CD4-positive, alpha-beta T cell (primary cell): ENCODE data around the gene ZKSCAN3. TPM values are rescaled to one million over a fixed set of nuclear protein-coding genes. Genes with fewer than 3 reads are reported as not detected.

Experiments
- ATAC-seq: fragments of 200-7000 bp; cut with Tn5 transposase; one replicate; pipeline ENCODE4 v1.10.0; 2022; ENCODE audit warnings: mild to moderate bottlenecking; ENCODE audit not compliant: poor library complexity
- CTCF ChIA-PET: fragments of 350-600 bp; sonication (Branson Sonifier 250); formaldehyde crosslinking; loops from one replicate; lab custom pipeline; 2021; ENCODE audit warnings: antibody characterized with exemption, inconsistent platforms; lab: Charles Lee
- POLR2A ChIA-PET: fragments of 350-600 bp; sonication (Branson Sonifier 250); formaldehyde crosslinking; loops from one replicate; lab custom pipeline; 2021; ENCODE audit warnings: antibody characterized with exemption, inconsistent platforms; lab: Charles Lee
- DNase-seq, 14 experiments: peaks; one replicate each; pipeline ENCODE4 v3.0.0-alpha.2; 2013 to 2020; ENCODE audit warnings: mixed read lengths in 2 of 14
- H3K27ac ChIP-seq, 2 donors: one replicate each; pipeline versions ENCODE4 v1.5.1 to v1.7.0; 2013; ENCODE audit warnings: low read length in 2 of 2, low read depth in 1 of 2, mild to moderate bottlenecking in 1 of 2
- H3K27me3 ChIP-seq, 2 experiments: 1 replicate in 1 of 2; 2 replicates in 1 of 2; pipeline versions ENCODE4 v1.6.1 to v1.7.0; 2013; ENCODE audit warnings: low read length in 2 of 2, control low read depth in 1 of 2, mild to moderate bottlenecking in 1 of 2, moderate library complexity in 1 of 2; ENCODE audit not compliant: insufficient read depth in 2 of 2, control insufficient read depth in 1 of 2
- H3K36me3 ChIP-seq: one replicate; pipeline ENCODE4 v1.6.1; 2013; ENCODE audit warnings: low read length, control low read depth; ENCODE audit not compliant: insufficient read depth
- H3K4me1 ChIP-seq: one replicate; pipeline ENCODE4 v1.6.1; 2013; ENCODE audit warnings: low read length, control low read depth; ENCODE audit not compliant: insufficient read depth
- H3K4me3 ChIP-seq: one replicate; pipeline ENCODE4 v1.5.1; 2013; ENCODE audit warnings: mild to moderate bottlenecking, low read length, moderate library complexity
- H3K9me3 ChIP-seq, 2 experiments: 1 replicate in 1 of 2; 2 replicates in 1 of 2; pipeline versions ENCODE4 v1.6.1 to v1.7.0; 2013; ENCODE audit warnings: low read length in 2 of 2, mild to moderate bottlenecking in 2 of 2, control low read depth in 1 of 2, moderate library complexity in 1 of 2; ENCODE audit not compliant: control insufficient read depth in 1 of 2, insufficient read depth in 1 of 2
- H3K27ac Mint-ChIP-seq: one replicate; pipeline ENCODE4 v1.8.0; 2020; ENCODE audit warnings: mixed read lengths
- H3K27me3 Mint-ChIP-seq: one replicate; pipeline ENCODE4 v1.8.0; 2021; ENCODE audit warnings: mixed read lengths
- H3K36me3 Mint-ChIP-seq: one replicate; pipeline ENCODE4 v1.8.0; 2021; ENCODE audit warnings: low read depth, mixed read lengths
- H3K4me1 Mint-ChIP-seq: one replicate; pipeline ENCODE4 v1.8.0; 2021; ENCODE audit warnings: low read depth, mixed read lengths
- H3K4me3 Mint-ChIP-seq: one replicate; pipeline ENCODE4 v1.8.0; 2020; ENCODE audit warnings: mild to moderate bottlenecking, mixed read lengths
- H3K9me3 Mint-ChIP-seq: one replicate; pipeline ENCODE4 v1.8.0; 2020; ENCODE audit warnings: mixed read lengths
- intact Hi-C, 2 experiments: fragments of 100-400 bp; cut with DNase I in 1 of 2; cut with micrococcal nuclease in 1 of 2; formaldehyde crosslinking; loops; one replicate each; pipeline versions ENCODE4 v1.15.1 to v1.9.0; 2023 to 2025; cut with DNase I, micrococcal nuclease
- total RNA-seq, 174 experiments: library from RNA in 2 of 174; stranded (reverse) in 2 of 174; gene quantifications; one replicate each; pipeline ENCODE4 v1.2.3 and lab custom pipeline; 2021 to 2026
- TF ChIP-seq, protein P1 (sequence below): fragments of 200-600 bp; IDR thresholded peaks from one replicate; pipeline ENCODE4 v1.8.0; 2022; ENCODE audit warnings: antibody characterized with exemption, mild to moderate bottlenecking

ZKSCAN3 gene
- total RNA-seq, 2 experiments from 2014 or later, result 0.88 to 0.89 TPM

DNA sequence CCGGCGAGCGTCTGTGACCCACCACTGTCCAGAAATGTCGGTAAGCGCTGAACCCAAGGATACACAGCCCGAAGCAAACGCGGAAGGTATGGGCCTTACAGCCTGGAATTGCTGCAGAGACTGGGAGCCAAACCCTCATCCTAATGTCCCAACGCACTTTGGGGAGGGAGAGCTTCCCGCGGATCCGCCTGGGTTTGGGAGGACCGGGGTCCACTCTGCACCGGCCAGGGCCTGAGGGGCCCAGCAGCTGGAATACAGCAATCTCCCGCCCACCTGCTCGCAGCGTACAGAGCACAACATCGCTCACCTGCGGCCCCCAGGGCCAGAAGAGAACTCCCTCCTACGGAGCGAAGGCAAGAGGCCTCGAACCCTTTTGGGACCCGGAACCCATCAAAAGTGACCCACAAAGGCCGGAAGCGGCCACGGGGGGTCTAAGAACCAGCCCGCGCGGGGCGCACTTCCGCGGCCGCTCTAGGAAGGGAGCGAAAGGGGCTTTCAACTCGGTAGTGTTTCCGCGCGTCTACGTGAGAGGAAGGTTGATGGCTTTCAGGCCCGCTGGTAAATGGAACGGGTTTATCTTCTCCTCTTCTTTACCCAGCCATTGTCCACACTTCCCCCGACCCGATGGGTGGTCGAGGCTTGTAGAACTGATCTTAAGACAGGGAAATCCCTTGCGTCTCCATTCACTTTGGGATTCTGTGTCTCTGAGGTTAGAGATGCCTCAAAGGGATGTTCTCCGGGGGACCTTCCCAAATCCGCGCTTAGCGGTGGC lies 49.8 kb downstream of the ZKSCAN3 start, which contains the start of gene ZSCAN12:
TSS of gene ZSCAN12 (minus strand) at position 398 of the 772 bp plus-strand sequence. CDS start 1,342 bp downstream, outside the sequence.
- peak; percentile 70 to 90 (median 82) for DNase-seq
- ATAC-seq, result peak; percentile 92
- Mint-ChIP-seq H3K4me1 (peaks cover 55% of the 10 kb centered on the region), H3K27me3 (peaks cover 32% of the 10 kb centered on the region), H3K27ac (peak within 1 kb of the TSS; percentile 86), H3K4me3 (peak within 1 kb of the TSS; percentile 97), H3K9me3 (peaks cover 2% of the 10 kb centered on the region), H3K36me3 (peaks cover 52% of the 10 kb centered on the region)
- H3K4me1 ChIP-seq, result peaks cover 20% of the 10 kb centered on the region
- TF ChIP-seq, protein P1, sequence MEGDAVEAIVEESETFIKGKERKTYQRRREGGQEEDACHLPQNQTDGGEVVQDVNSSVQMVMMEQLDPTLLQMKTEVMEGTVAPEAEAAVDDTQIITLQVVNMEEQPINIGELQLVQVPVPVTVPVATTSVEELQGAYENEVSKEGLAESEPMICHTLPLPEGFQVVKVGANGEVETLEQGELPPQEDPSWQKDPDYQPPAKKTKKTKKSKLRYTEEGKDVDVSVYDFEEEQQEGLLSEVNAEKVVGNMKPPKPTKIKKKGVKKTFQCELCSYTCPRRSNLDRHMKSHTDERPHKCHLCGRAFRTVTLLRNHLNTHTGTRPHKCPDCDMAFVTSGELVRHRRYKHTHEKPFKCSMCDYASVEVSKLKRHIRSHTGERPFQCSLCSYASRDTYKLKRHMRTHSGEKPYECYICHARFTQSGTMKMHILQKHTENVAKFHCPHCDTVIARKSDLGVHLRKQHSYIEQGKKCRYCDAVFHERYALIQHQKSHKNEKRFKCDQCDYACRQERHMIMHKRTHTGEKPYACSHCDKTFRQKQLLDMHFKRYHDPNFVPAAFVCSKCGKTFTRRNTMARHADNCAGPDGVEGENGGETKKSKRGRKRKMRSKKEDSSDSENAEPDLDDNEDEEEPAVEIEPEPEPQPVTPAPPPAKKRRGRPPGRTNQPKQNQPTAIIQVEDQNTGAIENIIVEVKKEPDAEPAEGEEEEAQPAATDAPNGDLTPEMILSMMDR, result peak; percentile 70
- H3K27me3 ChIP-seq, result no peaks in the 10 kb centered on the region
- H3K9me3 ChIP-seq, result no peaks in the 10 kb centered on the region
- POLR2A ChIA-PET, result interaction anchor here (0.8 to 2.2 kb wide), 7 partner anchors 16 to 920 kb away, joined by 3 to 14 read pairs (median 4); partner anchors contain the start of genes ZKSCAN4, ZKSCAN8, ZSCAN23 and ZSCAN26
- intact Hi-C loops, result loop anchor here (1.0 to 5.0 kb wide), 11 partner anchors 43 to 267 kb away; partner anchors contain the start of genes ZKSCAN4 (in 2 of the 2), ZSCAN23 (in 2 of the 2), ZKSCAN3 (in 1 of the 2) and ZSCAN26 (in 1 of the 2)
- peaks cover 13% of the 10 kb centered on the region for H3K36me3 ChIP-seq
- CTCF ChIA-PET, result interaction anchor here (0.8 to 2.6 kb wide), 4 partner anchors 43 to 66 kb away, joined by 3 to 5 read pairs (median 3); partner anchors contain the start of gene ZSCAN23
- H3K4me3 ChIP-seq, result peak within 1 kb of the TSS; percentile 69
- peak within 1 kb of the TSS; percentile 23 to 49 for H3K27ac ChIP-seq

DNA sequence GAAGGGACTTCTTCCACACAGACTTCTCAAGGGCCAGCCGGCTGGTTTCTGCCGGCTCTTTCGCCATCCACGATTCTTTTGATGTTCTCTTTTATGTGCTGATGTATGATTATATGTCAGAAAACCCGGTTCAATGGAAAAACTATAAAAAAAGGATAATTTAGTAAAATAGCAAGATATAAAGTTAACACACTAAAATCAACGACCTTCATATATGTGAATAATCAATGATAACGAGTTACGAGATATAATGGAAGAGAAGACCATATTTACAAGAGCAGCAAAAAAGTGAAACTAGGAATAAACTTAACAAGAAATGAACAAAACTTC lies 50.3 kb downstream of the ZKSCAN3 start:
- peaks cover 20% of the 10 kb centered on the region for H3K4me1 ChIP-seq
- no peak for ATAC-seq
- Mint-ChIP-seq H3K27me3 (peaks cover 34% of the 10 kb centered on the region), H3K36me3 (peaks cover 47% of the 10 kb centered on the region), H3K27ac (peak overlapping the region; percentile 86), H3K9me3 (peaks cover 2% of the 10 kb centered on the region), H3K4me1 (peaks cover 51% of the 10 kb centered on the region), H3K4me3 (peak overlapping the region; percentile 97)
- TF ChIP-seq, protein P1, result no peak
- H3K9me3 ChIP-seq, result no peaks in the 10 kb centered on the region
- intact Hi-C loops, result loop anchor here (2.0 to 5.0 kb wide), 3 partner anchors 47 to 148 kb away; partner anchors contain the start of gene ZKSCAN4 (in 1 of the 2)
- peaks cover 13% of the 10 kb centered on the region for H3K36me3 ChIP-seq
- no peaks in the 10 kb centered on the region for H3K27me3 ChIP-seq
- ChIA-PET CTCF (interaction anchor here (2.6 kb wide), 1 partner anchor 44 kb away, joined by 5 read pairs; no protein-coding TSS in a partner anchor), POLR2A (interaction anchor here (2.2 kb wide), 1 partner anchor 259 kb away, joined by 14 read pairs; the partner anchor contains the start of gene ZKSCAN8)
- peak overlapping the region; percentile 69 for H3K4me3 ChIP-seq
- no peak for DNase-seq
- peak overlapping the region in 1 of 2 donors; percentile 23 for H3K27ac ChIP-seq

DNA sequence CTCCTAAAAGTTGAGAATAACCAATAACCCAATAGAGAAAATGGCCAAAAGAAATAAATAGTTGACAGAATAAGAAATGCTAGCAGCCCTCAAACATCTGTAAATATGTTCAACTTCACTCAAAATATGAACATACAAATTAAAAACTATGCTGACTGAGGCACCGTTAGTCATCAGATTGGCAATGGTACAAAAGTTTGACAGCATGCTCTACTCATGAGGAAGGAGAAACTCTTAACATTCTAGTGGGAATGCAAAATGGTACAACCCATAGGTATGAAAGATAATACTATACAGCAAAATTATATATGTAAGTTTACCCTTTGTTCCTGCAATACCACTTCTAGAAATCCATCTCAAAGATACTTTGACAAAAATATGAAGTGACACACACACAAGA lies 51.4 kb downstream of the ZKSCAN3 start:
- POLR2A ChIA-PET, result no interaction called here

More for the DNA sequence above, 51.4 kb downstream of the ZKSCAN3 start:
- Histone ChIP-seq H3K9me3 (no peaks in the 10 kb centered on the region), H3K4me3 (no peak overlapping the region), H3K36me3 (peaks cover 7% of the 10 kb centered on the region), H3K27me3 (no peaks in the 10 kb centered on the region), H3K27ac (no peak overlapping the region), H3K4me1 (peaks cover 20% of the 10 kb centered on the region)
- Mint-ChIP-seq H3K27me3 (peaks cover 40% of the 10 kb centered on the region), H3K4me1 (peaks cover 40% of the 10 kb centered on the region), H3K4me3 (peak overlapping the region; percentile 72), H3K36me3 (peaks cover 36% of the 10 kb centered on the region), H3K9me3 (peaks cover 2% of the 10 kb centered on the region), H3K27ac (peak overlapping the region; percentile 36)
- CTCF ChIA-PET, result no interaction called here
- TF ChIP-seq, protein P1, result no peak
- intact Hi-C loops, result loop anchor here (2.0 to 5.0 kb wide), 3 partner anchors 48 to 149 kb away; partner anchors contain the start of gene ZKSCAN4 (in 1 of the 2)
- no peak for ATAC-seq
- no peak for DNase-seq
